NCI-H2227 (cell line): Measurements from ENCODE around the gene DHTKD1.
A peak's percentile ranks its signal among the peaks of the same experiment; 100 is the strongest.

Source experiments
- DNase-seq: peaks from one replicate; lab custom pipeline; 2025; ENCODE audit not compliant: unreplicated experiment; lab: John Stamatoyannopoulos, UW

DHTKD1 gene

GRCh38 chr10:12068449-12069269 lies at the start of gene DHTKD1:
Gene DHTKD1, plus strand, starts transcription at chr10:12068954. Its CDS starts 80 bp downstream, at chr10:12069034.
- peak; percentile 97 for DNase-seq

GRCh38 chr10:12019283-12019971 lies 49.3 kb upstream of the DHTKD1 start:
- DNase-seq: no peak

- no peak for DNase-seq
Measured at GRCh38 chr10:12020574-12020973, 48.2 kb upstream of the DHTKD1 start.

GRCh38 chr10:12022580-12023257 lies 46.0 kb upstream of the DHTKD1 start:
- DNase-seq: no peak

GRCh38 chr10:12025591-12025990 lies 43.2 kb upstream of the DHTKD1 start:
- no peak for DNase-seq

GRCh38 chr10:12027539-12027938 lies 41.2 kb upstream of the DHTKD1 start:
- DNase-seq: no peak

- DNase-seq: no peak
Measured at GRCh38 chr10:12031404-12031803, 37.4 kb upstream of the DHTKD1 start.

GRCh38 chr10:12036073-12036655 lies 32.6 kb upstream of the DHTKD1 start:
- no peak for DNase-seq

- peak; percentile 7 for DNase-seq
Measured at GRCh38 chr10:12041766-12042408, 26.9 kb upstream of the DHTKD1 start.

GRCh38 chr10:12042409-12042796 lies 26.4 kb upstream of the DHTKD1 start:
- DNase-seq: peak; percentile 64

GRCh38 chr10:12042797-12043651 lies 25.7 kb upstream of the DHTKD1 start, which contains the start of gene UPF2:
Gene UPF2, minus strand, starts transcription at chr10:12042809. Its CDS starts 7,386 bp downstream, at chr10:12035423.
- peak; percentile 96 for DNase-seq

GRCh38 chr10:12045596-12045995 lies 23.2 kb upstream of the DHTKD1 start:
- DNase-seq: no peak

- no peak for DNase-seq
Measured at GRCh38 chr10:12048547-12048946, 20.2 kb upstream of the DHTKD1 start.

- DNase-seq: peak; percentile 68
Measured at GRCh38 chr10:12050528-12050927, 18.2 kb upstream of the DHTKD1 start.

- DNase-seq: peak; percentile 8
Measured at GRCh38 chr10:12051241-12051640, 17.5 kb upstream of the DHTKD1 start.

GRCh38 chr10:12055732-12056131 lies 13.0 kb upstream of the DHTKD1 start:
- no peak for DNase-seq

- no peak for DNase-seq
Measured at GRCh38 chr10:12056748-12057147, 12.0 kb upstream of the DHTKD1 start.

GRCh38 chr10:12061124-12061523 lies 7.6 kb upstream of the DHTKD1 start:
- no peak for DNase-seq

- DNase-seq: no peak
Measured at GRCh38 chr10:12062754-12063482, 5.8 kb upstream of the DHTKD1 start.
